Endothelial cell of umbilical vein (primary cell): Measurements from ENCODE around the gene NINL. TPM values are rescaled to one million over a fixed set of nuclear protein-coding genes. Genes with fewer than 3 reads are reported as not detected.

Source experiments
- BruUV-seq: library from RNA; stranded (reverse); fragments of 400-500 nt; replicated peaks from 2 replicates; lab custom pipeline; 2021; lab: Mats Ljungman, UMichigan
- CTCF ChIA-PET: fragments of 300-600, 350-600 bp; sonication (Branson Sonifier 250); formaldehyde crosslinking; loops from one replicate; lab custom pipeline; 2021; ENCODE audit warnings: antibody characterized with exemption, inconsistent platforms; lab: Charles Lee
- POLR2A ChIA-PET: fragments of 300-600, 350-600 bp; sonication (Branson Sonifier 250); formaldehyde crosslinking; loops from one replicate; lab custom pipeline; 2021; ENCODE audit warnings: antibody characterized with exemption, inconsistent platforms; lab: Charles Lee
- DNase-seq: peaks from one replicate; pipeline ENCODE4 v3.0.0-alpha.2; 2011; ENCODE audit warnings: low read depth, low spot score
- FAIRE-seq: peaks from 2 replicates; lab custom pipeline; 2011; peaks lifted over from hg19 to GRCh38; lab: Jason Lieb, UNC
- H2AFZ ChIP-seq: 2 replicates; pipeline ENCODE4 v1.6.0; 2012; ENCODE audit warnings: low read depth, low read length, control low read depth, inconsistent platforms
- H3K27ac ChIP-seq: 2 replicates; pipeline ENCODE4 v1.5.1; 2011; ENCODE audit warnings: low read depth, mild to moderate bottlenecking, control low read depth, low read length, moderate library complexity; ENCODE audit not compliant: insufficient read depth
- H3K27me3 ChIP-seq, 2 experiments: 2 replicates each; pipeline versions ENCODE4 v1.6.0 to v1.6.1; 2011; ENCODE audit warnings: low read length in 2 of 2, mixed read lengths in 1 of 2; ENCODE audit not compliant: control insufficient read depth in 2 of 2, insufficient read depth in 2 of 2
- H3K36me3 ChIP-seq, 2 experiments: 2 replicates in 1 of 2; 3 replicates in 1 of 2; pipeline ENCODE4 v1.5.1; 2011; ENCODE audit warnings: low read length in 2 of 2, mild to moderate bottlenecking in 1 of 2, moderate library complexity in 1 of 2; ENCODE audit not compliant: control insufficient read depth in 2 of 2, insufficient read depth in 2 of 2; ENCODE audit errors: extremely low read depth in 1 of 2
- H3K4me1 ChIP-seq: 3 replicates; pipeline ENCODE4 v1.5.1; 2011; ENCODE audit warnings: mild to moderate bottlenecking, low read length; ENCODE audit not compliant: control insufficient read depth, insufficient read depth; ENCODE audit errors: extremely low read depth
- H3K4me2 ChIP-seq: 2 replicates; pipeline ENCODE4 v1.6.1; 2011; ENCODE audit warnings: low read length, control low read depth, mixed read lengths; ENCODE audit not compliant: insufficient read depth
- H3K4me3 ChIP-seq, 3 experiments: fragments of 200-600 bp in 1 of 3; sonication (generic), shearing (Covaris generic) in 1 of 3; replicated peaks in 1 of 3; 2 replicates each; pipeline ENCODE4 v1.5.1; 2011 to 2016; ENCODE audit warnings: control low read depth in 3 of 3, low read length in 3 of 3, mild to moderate bottlenecking in 2 of 3, inconsistent platforms in 1 of 3, low read depth in 1 of 3, moderate library complexity in 1 of 3; ENCODE audit not compliant: insufficient read depth in 1 of 3
- H3K79me2 ChIP-seq: 2 replicates; pipeline ENCODE4 v1.6.0; 2012; ENCODE audit warnings: low read length, inconsistent platforms; ENCODE audit not compliant: control insufficient read depth, insufficient read depth
- H3K9ac ChIP-seq: replicated peaks from 2 replicates; pipeline ENCODE3; 2011; ENCODE audit warnings: low read length, control low read depth; ENCODE audit not compliant: insufficient read depth; ENCODE audit errors: extremely low read depth
- H3K9me1 ChIP-seq: replicated peaks from 3 replicates; pipeline ENCODE4 v1.6.0; 2011; ENCODE audit warnings: mild to moderate bottlenecking, low read length; ENCODE audit not compliant: control insufficient read depth, insufficient read depth; ENCODE audit errors: extremely low read depth
- H3K9me3 ChIP-seq: replicated peaks from 2 replicates; pipeline ENCODE4 v1.5.1; 2012; ENCODE audit warnings: low read length, inconsistent platforms; ENCODE audit not compliant: control insufficient read depth, insufficient read depth
- H4K20me1 ChIP-seq: replicated peaks from 2 replicates; pipeline ENCODE3; 2011; ENCODE audit warnings: mild to moderate bottlenecking, low read length; ENCODE audit not compliant: control insufficient read depth, insufficient read depth; ENCODE audit errors: extremely low read depth
- EZH2 ChIP-seq: IDR thresholded peaks from 2 replicates; pipeline ENCODE4 v1.6.1; 2012; ENCODE audit warnings: borderline replicate concordance, low read depth, mild to moderate bottlenecking, moderate library complexity, low read length, inconsistent platforms; ENCODE audit not compliant: severe bottlenecking
- FOS ChIP-seq: IDR thresholded peaks from 2 replicates; pipeline ENCODE4 v1.6.1; 2011; ENCODE audit warnings: mild to moderate bottlenecking, low read length, moderate library complexity, borderline replicate concordance; ENCODE audit not compliant: insufficient read depth
- GATA2 ChIP-seq: IDR thresholded peaks from 2 replicates; pipeline ENCODE4 v1.7.0; 2011; ENCODE audit warnings: low read depth, mild to moderate bottlenecking, moderate library complexity, mixed read lengths, low read length; ENCODE audit not compliant: insufficient read length, insufficient read depth
- JUN ChIP-seq: IDR thresholded peaks from 2 replicates; pipeline ENCODE4 v1.6.1; 2011; ENCODE audit warnings: borderline replicate concordance, low read depth; ENCODE audit not compliant: insufficient read length, insufficient read depth
- MAX ChIP-seq: IDR thresholded peaks from 2 replicates; pipeline ENCODE4 v1.6.1; 2011; ENCODE audit not compliant: insufficient read depth, insufficient read length
- MYC ChIP-seq: IDR thresholded peaks from one replicate; pipeline ENCODE4 v1.6.1; 2011; ENCODE audit warnings: mild to moderate bottlenecking, low read depth, low read length
- POLR2A ChIP-seq: IDR thresholded peaks from 2 replicates; pipeline ENCODE4 v1.6.1; 2012; ENCODE audit warnings: low read depth, mild to moderate bottlenecking, control low read depth, low read length
- POLR2AphosphoS5 ChIP-seq: IDR thresholded peaks from 2 replicates; pipeline ENCODE4 v1.6.1; 2012; ENCODE audit warnings: low read depth, mild to moderate bottlenecking, control low read depth, low read length, moderate library complexity; ENCODE audit not compliant: insufficient read depth
- dilution Hi-C: fragments of 300-500 bp; cut with MboI; formaldehyde crosslinking; loops from one replicate; pipeline ENCODE4 v1.15.0; 2019; ENCODE audit warnings: low sequenced_read_pairs; ENCODE audit not compliant: extremely low pct_ligation_motif_present
- intact Hi-C: fragments of 100-400 bp; cut with micrococcal nuclease; formaldehyde crosslinking; loops from one replicate; pipeline ENCODE4 v1.10.0; 2022
- polyA plus RNA-seq, 4 experiments: library from polyadenylated mRNA; depleted of rRNA in 3 of 4; stranded (reverse) in 3 of 4; unstranded in 1 of 4; fragments of >200 nt; gene quantifications; 2 replicates each; pipeline versions ENCODE4 v1.2.1 to v1.2.3, GENCODE V29; 2011 to 2012; ENCODE audit warnings: missing spikeins in 1 of 4
- total RNA-seq: library from RNA; stranded (reverse); gene quantifications from 2 replicates; pipeline ENCODE4 v1.2.3, GENCODE V29; 2021
- TF ChIP-seq, protein P1 (sequence below), 2 donors: IDR thresholded peaks; 1 replicate in 1 of 2; 2 replicates in 1 of 2; pipeline ENCODE4 v1.5.1; 2011; ENCODE audit warnings: low read length in 2 of 2, mild to moderate bottlenecking in 2 of 2, moderate library complexity in 2 of 2, control low read depth in 1 of 2, inconsistent platforms in 1 of 2, low read depth in 1 of 2; ENCODE audit not compliant: insufficient read depth in 1 of 2; ENCODE audit errors: extremely low read depth in 1 of 2

NINL gene
- total and polyA plus RNA-seq, 2 donors (not counting 3 experiments of a cell fraction or from before 2014, with no cell fraction given), result 13.2 to 25.5 TPM

DNA sequence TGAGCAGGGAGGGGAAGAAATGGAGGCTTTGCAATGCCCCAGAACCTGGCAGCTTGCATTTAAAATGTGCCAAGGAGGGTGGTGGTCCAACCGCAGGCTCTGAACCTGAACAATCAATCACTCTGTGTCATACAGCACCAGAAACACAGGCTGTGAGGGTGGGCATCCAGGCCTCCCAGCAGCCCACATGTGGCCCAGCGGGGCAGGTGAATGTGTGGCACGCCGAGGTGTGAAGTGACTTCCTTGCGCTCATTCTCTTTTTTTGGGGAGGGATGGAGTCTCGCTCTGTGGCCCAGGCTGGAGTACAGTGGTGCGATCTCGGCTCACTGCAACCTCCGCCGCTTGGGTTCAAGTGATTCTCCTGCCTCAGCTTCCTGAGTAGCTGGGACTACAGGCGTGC is 97.4 kb downstream of the NINL start:
- Histone ChIP-seq H3K9me3 (no peaks in the 10 kb centered on the region), H3K36me3 (peaks cover 0 to 15% of the 10 kb centered on the region in 2 experiments), H3K9me1 (no peaks in the 10 kb centered on the region), H3K4me1 (peaks cover 33% of the 10 kb centered on the region), H3K9ac (no peak overlapping the region), H3K4me2 (no peak overlapping the region), H4K20me1 (no peaks in the 10 kb centered on the region), H3K27ac (no peak overlapping the region), H2AFZ (no peak overlapping the region), H3K27me3 (no peaks in the 10 kb centered on the region), H3K79me2 (no peaks in the 10 kb centered on the region), H3K4me3 (no peak overlapping the region)
- POLR2A ChIA-PET, result no interaction called here
- DNase-seq (no peak), FAIRE-seq (no peak)
- no TSS peak for BruUV-seq
- intact Hi-C loops (loop anchor here (5.0 kb wide), 1 partner anchor 84 kb away; no protein-coding TSS in a partner anchor), dilution Hi-C loops (no loop called here)
- CTCF ChIA-PET, result interaction anchor here (1.2 to 1.8 kb wide), 3 partner anchors 12 to 20 kb away, joined by 4 to 5 read pairs (median 4); no protein-coding TSS in a partner anchor
- TF ChIP-seq FOS (no peak), JUN (no peak), MAX (no peak), POLR2AphosphoS5 (no peak), EZH2 (no peak), POLR2A (no peak), GATA2 (no peak), MYC (no peak)
- TF ChIP-seq, protein P1, sequence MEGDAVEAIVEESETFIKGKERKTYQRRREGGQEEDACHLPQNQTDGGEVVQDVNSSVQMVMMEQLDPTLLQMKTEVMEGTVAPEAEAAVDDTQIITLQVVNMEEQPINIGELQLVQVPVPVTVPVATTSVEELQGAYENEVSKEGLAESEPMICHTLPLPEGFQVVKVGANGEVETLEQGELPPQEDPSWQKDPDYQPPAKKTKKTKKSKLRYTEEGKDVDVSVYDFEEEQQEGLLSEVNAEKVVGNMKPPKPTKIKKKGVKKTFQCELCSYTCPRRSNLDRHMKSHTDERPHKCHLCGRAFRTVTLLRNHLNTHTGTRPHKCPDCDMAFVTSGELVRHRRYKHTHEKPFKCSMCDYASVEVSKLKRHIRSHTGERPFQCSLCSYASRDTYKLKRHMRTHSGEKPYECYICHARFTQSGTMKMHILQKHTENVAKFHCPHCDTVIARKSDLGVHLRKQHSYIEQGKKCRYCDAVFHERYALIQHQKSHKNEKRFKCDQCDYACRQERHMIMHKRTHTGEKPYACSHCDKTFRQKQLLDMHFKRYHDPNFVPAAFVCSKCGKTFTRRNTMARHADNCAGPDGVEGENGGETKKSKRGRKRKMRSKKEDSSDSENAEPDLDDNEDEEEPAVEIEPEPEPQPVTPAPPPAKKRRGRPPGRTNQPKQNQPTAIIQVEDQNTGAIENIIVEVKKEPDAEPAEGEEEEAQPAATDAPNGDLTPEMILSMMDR (IDR thresholded peaks at IDR 0.05; ENCODE audit: extremely low read depth in 1 of 2, insufficient read depth in 1 of 2, low read depth in 1 of 2, low read length in 2 of 2), result no peak
